GM12864 (cell line): ENCODE data around the gene CTH.
A peak's percentile ranks its signal among the peaks of the same experiment; 100 is the strongest.
"Not testable (repeated sequence)": the region's sequence is repeated elsewhere in the genome, so short reads cannot be mapped to it uniquely, and the experiment has no call there.

Source experiments
- DNase-seq: peaks from one replicate; pipeline ENCODE4 v3.0.0-alpha.2; 2011; ENCODE audit warnings: low read depth
- H3K4me3 ChIP-seq: 2 replicates; pipeline ENCODE4 v1.5.1; 2011; ENCODE audit warnings: mild to moderate bottlenecking, low read depth, low read length, control low read depth
- TF ChIP-seq, protein P1 (sequence below): IDR thresholded peaks from 2 replicates; pipeline ENCODE4 v1.5.1; 2011; ENCODE audit warnings: low read depth, mild to moderate bottlenecking, moderate library complexity, low read length, control low read depth, inconsistent platforms; ENCODE audit errors: missing control alignments

The CTH gene

DNA sequence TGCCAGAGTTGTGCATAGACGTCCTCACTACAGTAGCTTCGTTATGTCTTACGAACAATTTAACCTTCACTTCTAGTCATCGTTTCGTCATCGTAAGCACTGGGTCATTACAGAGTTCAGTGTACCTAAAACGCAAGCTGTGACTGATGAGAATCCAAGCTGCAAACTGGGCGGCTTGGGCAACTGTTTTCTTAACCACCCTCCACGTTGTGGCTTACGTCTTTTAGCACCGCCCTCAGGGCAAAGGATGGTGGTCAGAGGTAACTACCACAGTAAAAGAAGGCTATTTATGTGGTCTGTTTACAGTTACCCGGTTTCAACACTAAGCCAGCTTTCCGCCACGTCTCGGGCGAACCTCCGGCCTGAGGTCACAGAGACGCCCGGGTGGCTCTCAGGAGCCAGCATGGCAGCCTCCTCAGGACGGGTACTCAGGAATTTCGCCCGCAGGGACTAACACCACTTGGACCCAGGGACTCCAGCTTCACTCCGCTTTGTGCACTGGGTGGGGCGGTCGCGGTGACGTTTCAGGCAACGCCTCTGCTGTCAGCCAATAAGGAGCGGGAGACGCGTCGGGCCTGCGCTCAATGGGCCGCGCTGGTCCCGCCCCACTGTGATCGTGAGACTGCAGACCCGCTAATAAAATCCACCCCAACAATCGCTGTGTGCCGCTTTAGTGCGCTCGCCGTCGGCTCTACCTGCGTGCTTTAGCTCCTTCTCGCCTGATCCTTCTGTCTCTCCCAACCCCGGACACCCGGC lies at the start of gene CTH:
TSS of gene CTH (plus strand) at position 665 of the 756 bp plus-strand sequence. CDS start 148 bp downstream, outside the sequence.
- peak; percentile 84 for DNase-seq
- peak within 1 kb of the TSS; percentile 86 for H3K4me3 ChIP-seq
- TF ChIP-seq, protein P1, sequence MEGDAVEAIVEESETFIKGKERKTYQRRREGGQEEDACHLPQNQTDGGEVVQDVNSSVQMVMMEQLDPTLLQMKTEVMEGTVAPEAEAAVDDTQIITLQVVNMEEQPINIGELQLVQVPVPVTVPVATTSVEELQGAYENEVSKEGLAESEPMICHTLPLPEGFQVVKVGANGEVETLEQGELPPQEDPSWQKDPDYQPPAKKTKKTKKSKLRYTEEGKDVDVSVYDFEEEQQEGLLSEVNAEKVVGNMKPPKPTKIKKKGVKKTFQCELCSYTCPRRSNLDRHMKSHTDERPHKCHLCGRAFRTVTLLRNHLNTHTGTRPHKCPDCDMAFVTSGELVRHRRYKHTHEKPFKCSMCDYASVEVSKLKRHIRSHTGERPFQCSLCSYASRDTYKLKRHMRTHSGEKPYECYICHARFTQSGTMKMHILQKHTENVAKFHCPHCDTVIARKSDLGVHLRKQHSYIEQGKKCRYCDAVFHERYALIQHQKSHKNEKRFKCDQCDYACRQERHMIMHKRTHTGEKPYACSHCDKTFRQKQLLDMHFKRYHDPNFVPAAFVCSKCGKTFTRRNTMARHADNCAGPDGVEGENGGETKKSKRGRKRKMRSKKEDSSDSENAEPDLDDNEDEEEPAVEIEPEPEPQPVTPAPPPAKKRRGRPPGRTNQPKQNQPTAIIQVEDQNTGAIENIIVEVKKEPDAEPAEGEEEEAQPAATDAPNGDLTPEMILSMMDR, result no peak

DNA sequence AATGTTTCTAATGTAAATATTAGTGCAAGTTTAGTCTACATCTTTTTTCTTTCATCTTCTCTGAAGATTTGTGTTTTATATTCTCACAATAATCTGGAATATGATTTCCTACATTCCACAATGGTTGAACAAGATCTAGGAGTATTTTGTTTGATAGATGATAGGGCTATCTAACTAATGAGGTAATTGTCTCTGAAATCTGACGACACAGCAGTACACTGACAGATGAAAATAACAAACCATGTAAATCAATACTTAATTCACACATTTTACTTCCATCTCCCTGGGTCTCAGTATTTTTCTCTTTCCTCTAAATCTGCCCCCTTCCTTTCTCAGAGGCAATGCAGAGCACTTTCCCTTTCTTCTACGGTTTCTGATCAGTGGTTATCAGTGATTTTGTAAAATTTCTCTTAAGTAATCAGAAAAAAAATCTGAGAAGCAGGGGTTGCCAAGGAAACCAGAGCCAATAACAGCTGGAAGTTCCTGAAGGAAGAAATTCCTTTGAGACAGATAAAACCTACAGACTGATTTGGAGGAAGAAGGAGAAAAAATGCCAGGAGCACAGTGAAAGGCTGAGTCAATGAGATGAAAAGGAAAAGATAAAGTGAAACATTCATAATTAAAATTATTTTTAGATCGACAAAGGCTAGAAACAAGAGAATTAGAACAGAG lies 49.2 kb upstream of the CTH start:
- no peak overlapping the region for H3K4me3 ChIP-seq
- TF ChIP-seq, protein P1, result no peak
- no peak for DNase-seq

DNA sequence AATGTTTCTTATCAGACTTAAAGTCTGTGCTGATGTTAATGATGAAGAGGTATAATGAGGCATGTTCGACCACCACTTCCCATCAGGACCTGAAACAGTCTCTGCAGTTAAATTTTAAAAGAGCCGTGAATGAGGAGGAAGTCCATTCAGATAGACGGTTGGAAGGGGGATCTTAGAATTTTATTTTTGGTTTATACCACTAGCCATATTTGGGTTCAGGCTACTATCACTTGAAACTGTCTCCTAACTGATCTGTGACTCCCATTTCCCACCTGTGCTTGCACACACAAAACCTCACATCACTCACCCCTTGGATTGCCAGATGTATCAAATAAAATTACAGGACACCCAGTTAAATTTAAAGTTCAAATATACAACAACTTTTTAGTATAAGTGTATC lies 46.6 kb upstream of the CTH start:
- H3K4me3 ChIP-seq, result no peak overlapping the region
- no peak for DNase-seq

DNA sequence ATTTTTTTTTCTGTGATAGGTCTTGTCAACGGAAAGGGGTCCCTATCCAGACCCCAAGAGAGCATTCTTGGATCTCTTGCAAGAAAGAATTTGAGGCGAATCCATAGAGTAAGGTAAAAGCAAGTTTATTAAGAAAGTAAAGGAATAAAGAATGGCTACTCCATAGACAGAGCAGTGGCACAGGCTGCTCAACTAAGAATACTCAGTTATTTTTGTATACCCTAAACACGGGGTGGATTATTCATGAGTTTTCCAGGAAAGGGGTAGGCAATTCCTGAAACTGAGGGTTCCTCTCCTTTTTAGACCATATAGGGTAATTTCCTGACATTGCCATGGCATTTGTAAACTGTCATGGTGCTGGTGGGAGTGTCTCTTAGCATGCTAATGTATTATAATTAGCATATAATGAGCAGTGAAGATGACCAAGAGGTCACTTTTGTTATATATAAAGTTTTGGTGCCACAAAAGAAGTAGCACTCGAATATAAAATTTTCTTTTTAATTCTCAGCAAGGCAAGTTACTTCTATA lies 44.6 kb upstream of the CTH start:
- DNase-seq, H3K4me3 ChIP-seq: not testable (repeated sequence)

More for the DNA sequence above, 46.6 kb upstream of the CTH start:
- TF ChIP-seq, protein P1, result no peak

DNA sequence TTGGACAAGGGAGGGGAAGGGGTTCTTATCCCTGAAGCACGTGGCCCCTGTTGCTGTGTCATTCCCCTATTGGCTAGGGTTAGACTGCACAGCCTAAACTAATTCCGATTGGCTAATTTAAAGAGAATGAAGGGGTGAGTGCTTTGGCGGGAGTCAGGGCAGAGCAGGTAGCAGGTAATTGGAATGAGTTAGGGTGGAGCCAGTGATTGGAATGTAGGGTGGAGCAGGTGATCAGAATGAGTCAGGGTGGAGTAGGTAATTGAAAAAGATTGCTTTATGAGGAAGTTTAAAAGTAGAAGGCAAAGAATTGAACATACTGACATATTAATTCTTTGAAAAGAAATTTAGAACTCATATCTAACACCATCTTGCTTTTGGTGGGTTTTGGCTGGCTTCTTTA lies 44.1 kb upstream of the CTH start:
- DNase-seq, H3K4me3 ChIP-seq: not testable (repeated sequence)

DNA sequence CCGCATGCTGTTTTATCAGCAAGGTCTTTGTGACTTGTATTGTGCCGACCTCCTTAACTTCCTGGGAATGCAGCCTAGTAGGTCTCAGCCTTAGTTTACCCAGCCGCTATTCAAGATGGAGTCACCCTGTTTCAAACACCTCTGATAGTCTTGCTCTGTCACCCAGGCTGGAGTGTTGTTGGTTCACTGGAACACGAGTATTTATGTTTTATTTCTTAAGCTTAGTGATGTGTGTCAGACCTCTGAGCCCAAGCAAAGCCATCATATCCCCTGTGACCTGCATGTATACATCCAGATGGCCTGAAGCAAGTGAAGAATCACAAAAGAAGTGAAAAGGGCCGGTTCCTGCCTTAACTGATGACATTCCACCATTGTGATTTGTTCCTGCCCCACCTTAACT lies 43.7 kb upstream of the CTH start:
- DNase-seq, H3K4me3 ChIP-seq: not testable (repeated sequence)

DNA sequence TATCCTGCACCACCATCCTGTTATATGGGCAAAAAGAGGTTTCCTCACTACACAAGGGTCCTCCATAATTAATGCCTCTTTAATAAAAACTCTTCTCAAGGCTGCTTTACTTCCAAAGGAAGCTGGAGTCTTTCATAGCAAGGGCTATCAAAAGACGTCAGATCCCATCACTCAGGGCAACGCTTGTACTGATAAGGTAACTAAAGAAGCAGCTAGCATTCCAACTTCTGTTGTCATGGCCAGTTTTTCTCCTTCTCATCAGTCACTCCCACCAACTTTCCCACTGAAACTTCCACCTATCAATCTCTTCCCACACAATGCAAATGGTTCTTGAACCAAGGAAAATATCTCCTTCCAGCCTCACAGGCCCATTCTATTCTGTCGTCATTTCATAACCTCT lies 39.5 kb upstream of the CTH start:
- H3K4me3 ChIP-seq, DNase-seq: not testable (repeated sequence)

DNA sequence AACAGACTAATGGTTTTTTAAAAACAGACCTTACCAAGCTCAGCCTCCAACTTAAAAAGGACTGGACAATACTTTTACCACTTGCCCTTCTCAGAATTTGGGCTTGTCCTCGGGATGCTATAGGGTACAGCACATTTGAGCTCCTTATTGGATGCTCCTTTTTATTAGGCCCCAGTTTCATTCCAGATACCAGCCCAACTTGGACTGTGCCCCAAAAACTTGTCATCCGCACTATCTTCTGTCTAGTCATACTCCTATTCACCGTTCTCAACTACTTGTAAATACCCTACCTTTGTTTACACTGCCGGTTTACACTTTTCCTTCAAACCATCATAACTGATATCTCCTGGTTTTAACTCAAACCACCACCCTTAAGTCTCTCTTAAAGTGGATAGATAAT lies 38.6 kb upstream of the CTH start:
- TF ChIP-seq, protein P1, result no peak
- DNase-seq, result no peak
- no peak overlapping the region for H3K4me3 ChIP-seq

DNA sequence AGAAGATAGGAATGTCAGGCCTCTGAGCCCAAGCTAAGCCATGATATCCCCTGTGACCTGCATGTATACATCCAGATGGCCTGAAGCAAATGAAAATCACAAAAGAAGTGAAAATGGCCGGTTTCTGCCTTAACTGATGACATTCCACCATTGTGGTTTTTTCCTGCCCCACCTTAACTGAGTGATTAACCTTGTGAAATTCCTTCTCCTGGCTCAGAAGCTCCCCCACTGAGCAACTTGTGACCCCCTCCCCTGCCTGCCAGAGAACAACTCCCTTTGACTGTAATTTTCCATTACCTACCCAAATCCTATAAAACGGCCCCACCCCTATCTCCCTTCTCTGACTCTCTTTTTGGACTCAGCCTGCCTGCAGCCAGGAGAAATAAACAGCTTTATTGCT lies 37.5 kb upstream of the CTH start:
- not testable (repeated sequence) for H3K4me3 ChIP-seq, DNase-seq

DNA sequence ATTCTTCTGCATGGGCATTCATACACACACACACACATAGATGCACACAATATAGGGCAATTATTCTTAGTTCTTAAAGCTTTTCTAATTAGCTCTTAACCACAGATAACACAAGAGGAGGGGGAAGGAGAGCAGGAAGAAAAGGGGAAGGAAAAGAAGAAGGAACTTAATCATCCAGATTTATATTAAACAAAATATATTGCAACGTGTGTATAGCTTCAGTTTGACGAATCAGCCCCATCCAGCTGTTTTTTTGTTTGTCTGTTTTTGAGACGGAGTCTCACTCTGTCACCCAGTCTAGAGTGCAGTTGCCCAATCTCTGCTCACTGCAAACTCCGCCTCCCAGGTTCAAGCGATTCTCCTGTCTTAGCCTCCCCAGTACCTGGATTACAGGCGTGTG lies 34.9 kb upstream of the CTH start:
- DNase-seq, result no peak
- TF ChIP-seq, protein P1, result no peak
- H3K4me3 ChIP-seq, result no peak overlapping the region
